ENCODE results near the gene CFP. TPM values are rescaled to one million over a fixed set of nuclear protein-coding genes. Genes with fewer than 3 reads are reported as not detected.

CFP gene
- total and polyA plus RNA-seq, 2 donors (not counting 1 experiment from before 2014, with no cell fraction given) = 0.59 to 3.8 TPM

DNA sequence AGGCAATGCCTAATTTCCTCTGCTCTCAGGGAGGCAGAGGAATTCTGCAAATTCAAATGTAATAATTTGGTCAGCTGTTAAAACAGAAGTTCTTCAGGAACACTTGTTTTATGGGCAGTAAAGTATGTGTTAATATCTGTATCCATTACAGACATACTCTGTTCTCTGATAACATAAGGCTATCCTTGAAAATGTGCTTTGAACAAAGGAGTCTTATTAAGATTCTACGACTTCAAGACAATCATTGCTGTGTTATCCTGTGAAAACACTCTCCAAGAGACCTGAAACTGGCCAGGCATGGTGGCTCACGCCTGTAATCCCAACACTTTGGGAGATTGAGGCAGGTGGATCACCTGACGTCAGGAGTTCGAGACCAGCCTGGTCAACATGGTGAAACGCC, 1.9 kb upstream of the CFP start:
- H3K27me3 Mint-ChIP-seq = no peaks in the 10 kb centered on the region
- Histone ChIP-seq H3K9ac (ENCODE audit: low read length) (no peak overlapping the region), H3K4me1 (ENCODE audit: control insufficient read depth in 2 of 2, insufficient read depth in 2 of 2, low read length in 2 of 2) (peaks cover 7 to 12% of the 10 kb centered on the region in 2 donors), H4K20me1 (ENCODE audit: control insufficient read depth, insufficient read depth, low read length, poor library complexity, severe bottlenecking) (no peaks in the 10 kb centered on the region), H2AFZ (ENCODE audit: insufficient read depth, low read depth, low read length, poor library complexity, severe bottlenecking) (no peak overlapping the region), H3K27me3 (replicated peaks in 1 of 4; ENCODE audit: control extremely low read depth in 1 of 4, control insufficient read depth in 3 of 4, insufficient read depth in 4 of 4, low read length in 3 of 4) (no peaks in the 10 kb centered on the region), H3K4me2 (replicated peaks; ENCODE audit: low read depth, low read length, poor library complexity, severe bottlenecking) (no peak overlapping the region), H3K9me3 (ENCODE audit: control extremely low read depth in 1 of 3, control insufficient read depth in 2 of 3, insufficient read depth in 1 of 3, low read length in 2 of 3) (no peaks in the 10 kb centered on the region), H3K36me3 (replicated peaks in 1 of 2; ENCODE audit: control extremely low read depth in 1 of 2, control insufficient read depth in 1 of 2, extremely low read depth in 1 of 2, insufficient read depth in 2 of 2, low read length in 1 of 2) (peaks cover 0 to 6% of the 10 kb centered on the region in 2 experiments), H3K4me3 (ENCODE audit: control extremely low read depth in 1 of 5, extremely low read depth in 1 of 5, insufficient read depth in 1 of 5, low read depth in 2 of 5, low read length in 4 of 5) (no peak overlapping the region), H3K27ac (ENCODE audit: low read length in 2 of 2) (no peak overlapping the region), H3K79me2 (ENCODE audit: control insufficient read depth, insufficient read depth, low read length) (no peaks in the 10 kb centered on the region)
- H3K27ac Mint-ChIP-seq = no peak overlapping the region
- H3K4me3 Mint-ChIP-seq = no peak overlapping the region
- intact Hi-C loops (cut with micrococcal nuclease) = no loop called here
- ChIA-PET POLR2A (no interaction called here), CTCF (no interaction called here)
- no CpG with 5 or more reads among the region's 5 CpGs for WGBS (ENCODE audit: insufficient coverage)
- TF ChIP-seq, protein P1, sequence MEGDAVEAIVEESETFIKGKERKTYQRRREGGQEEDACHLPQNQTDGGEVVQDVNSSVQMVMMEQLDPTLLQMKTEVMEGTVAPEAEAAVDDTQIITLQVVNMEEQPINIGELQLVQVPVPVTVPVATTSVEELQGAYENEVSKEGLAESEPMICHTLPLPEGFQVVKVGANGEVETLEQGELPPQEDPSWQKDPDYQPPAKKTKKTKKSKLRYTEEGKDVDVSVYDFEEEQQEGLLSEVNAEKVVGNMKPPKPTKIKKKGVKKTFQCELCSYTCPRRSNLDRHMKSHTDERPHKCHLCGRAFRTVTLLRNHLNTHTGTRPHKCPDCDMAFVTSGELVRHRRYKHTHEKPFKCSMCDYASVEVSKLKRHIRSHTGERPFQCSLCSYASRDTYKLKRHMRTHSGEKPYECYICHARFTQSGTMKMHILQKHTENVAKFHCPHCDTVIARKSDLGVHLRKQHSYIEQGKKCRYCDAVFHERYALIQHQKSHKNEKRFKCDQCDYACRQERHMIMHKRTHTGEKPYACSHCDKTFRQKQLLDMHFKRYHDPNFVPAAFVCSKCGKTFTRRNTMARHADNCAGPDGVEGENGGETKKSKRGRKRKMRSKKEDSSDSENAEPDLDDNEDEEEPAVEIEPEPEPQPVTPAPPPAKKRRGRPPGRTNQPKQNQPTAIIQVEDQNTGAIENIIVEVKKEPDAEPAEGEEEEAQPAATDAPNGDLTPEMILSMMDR (IDR thresholded peaks at IDR 0.05) = no peak
- no peak for TF ChIP-seq EZH2 (IDR thresholded peaks at IDR 0.05; ENCODE audit: borderline replicate concordance, insufficient read depth, low read depth, low read length, poor library complexity, severe bottlenecking)
- H3K9me3 Mint-ChIP-seq (ENCODE audit: insufficient read depth) = no peaks in the 10 kb centered on the region
- H3K4me1 Mint-ChIP-seq = peaks cover 17% of the 10 kb centered on the region
- DNase-seq (no peak), ATAC-seq (ENCODE audit: low read depth) (no peak)

DNA sequence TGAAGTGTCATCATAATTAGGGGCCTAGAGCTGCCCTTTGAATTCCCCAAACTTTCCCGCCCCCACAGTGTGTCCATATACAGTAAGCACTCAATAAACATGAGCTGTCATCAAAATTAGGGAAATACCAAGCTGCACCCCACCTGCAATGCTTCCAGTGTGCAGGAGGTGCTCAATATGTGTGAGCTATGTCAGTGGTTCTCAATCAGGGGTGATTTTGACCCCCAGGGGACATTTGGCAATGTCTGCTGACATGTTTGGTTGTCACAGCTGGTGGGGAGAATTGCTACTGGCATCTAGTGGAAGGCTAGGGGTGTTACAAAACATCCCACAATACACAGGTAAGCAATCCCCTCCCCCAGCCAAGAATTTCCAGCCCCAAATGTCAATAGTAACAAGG, 748 bp downstream of the CFP start:
- H3K9me3 Mint-ChIP-seq (ENCODE audit: insufficient read depth) = no peaks in the 10 kb centered on the region
- POLR2A ChIA-PET = no interaction called here
- Histone ChIP-seq H4K20me1 (ENCODE audit: control insufficient read depth, insufficient read depth, low read length, poor library complexity, severe bottlenecking) (no peaks in the 10 kb centered on the region), H2AFZ (ENCODE audit: insufficient read depth, low read depth, low read length, poor library complexity, severe bottlenecking) (no peak overlapping the region), H3K79me2 (ENCODE audit: control insufficient read depth, insufficient read depth, low read length) (no peaks in the 10 kb centered on the region), H3K36me3 (replicated peaks in 1 of 2; ENCODE audit: control extremely low read depth in 1 of 2, control insufficient read depth in 1 of 2, extremely low read depth in 1 of 2, insufficient read depth in 2 of 2, low read length in 1 of 2) (no peaks in the 10 kb centered on the region), H3K4me3 (ENCODE audit: control extremely low read depth in 1 of 5, extremely low read depth in 1 of 5, insufficient read depth in 1 of 5, low read depth in 2 of 5, low read length in 4 of 5) (peak overlapping the region in 1 of 5 experiments; percentile 12), H3K4me2 (replicated peaks; ENCODE audit: low read depth, low read length, poor library complexity, severe bottlenecking) (no peak overlapping the region), H3K9ac (ENCODE audit: low read length) (no peak overlapping the region), H3K4me1 (ENCODE audit: control insufficient read depth in 2 of 2, insufficient read depth in 2 of 2, low read length in 2 of 2) (peaks cover 7 to 13% of the 10 kb centered on the region in 2 donors), H3K27me3 (replicated peaks in 1 of 4; ENCODE audit: control extremely low read depth in 1 of 4, control insufficient read depth in 3 of 4, insufficient read depth in 4 of 4, low read length in 3 of 4) (peaks cover 0 to 3% (median 0%) of the 10 kb centered on the region in 4 experiments), H3K27ac (ENCODE audit: low read length in 2 of 2) (no peak overlapping the region), H3K9me3 (ENCODE audit: control extremely low read depth in 1 of 3, control insufficient read depth in 2 of 3, insufficient read depth in 1 of 3, low read length in 2 of 3) (no peaks in the 10 kb centered on the region)
- peaks cover 8% of the 10 kb centered on the region for H3K27me3 Mint-ChIP-seq
- ATAC-seq (ENCODE audit: low read depth) = peak; percentile 24
- CTCF ChIA-PET = interaction anchor here (0.6 to 1.0 kb wide), 2 partner anchors 68 to 1027 kb away, joined by 3 read pairs; partner anchors contain the start of gene ARAF
- TF ChIP-seq, protein P1 (IDR thresholded peaks at IDR 0.05) = no peak
- TF ChIP-seq EZH2 (IDR thresholded peaks at IDR 0.05; ENCODE audit: borderline replicate concordance, insufficient read depth, low read depth, low read length, poor library complexity, severe bottlenecking) = no peak
- peaks cover 20% of the 10 kb centered on the region for H3K4me1 Mint-ChIP-seq
- no peak overlapping the region for H3K27ac Mint-ChIP-seq
- WGBS (ENCODE audit: insufficient coverage) = no CpG with 5 or more reads among the region's 1 CpG
- DNase-seq = no peak
- H3K4me3 Mint-ChIP-seq = no peak overlapping the region
- intact Hi-C loops (cut with micrococcal nuclease) = no loop called here

Data from B cell (primary cell).